Mesenchymal stem cell (in vitro differentiated cells and primary cell): ENCODE data around the gene MUC22.

ENCODE experiments used
- DNase-seq: peaks from one replicate; pipeline ENCODE4 v3.0.0-alpha.2; 2013
- H2AFZ ChIP-seq: one replicate; pipeline ENCODE4 v1.6.1; 2013; ENCODE audit warnings: low read depth, mild to moderate bottlenecking, control low read depth, inconsistent platforms, low read length, moderate library complexity
- H2AK5ac ChIP-seq: 2 replicates; pipeline ENCODE4 v1.6.1; 2013; ENCODE audit warnings: low read length, moderate library complexity, mild to moderate bottlenecking, inconsistent platforms; ENCODE audit not compliant: severe bottlenecking
- H2BK120ac ChIP-seq: one replicate; pipeline ENCODE4 v1.6.1; 2013; ENCODE audit warnings: low read depth, mild to moderate bottlenecking, inconsistent platforms, low read length, moderate library complexity
- H2BK12ac ChIP-seq, 2 experiments: one replicate each; pipeline ENCODE4 v1.6.1; 2013; ENCODE audit warnings: inconsistent platforms in 2 of 2, low read length in 2 of 2, mild to moderate bottlenecking in 2 of 2, moderate library complexity in 2 of 2, control low read depth in 1 of 2
- H2BK15ac ChIP-seq: one replicate; pipeline ENCODE4 v1.6.1; 2013; ENCODE audit warnings: mild to moderate bottlenecking, low read depth, inconsistent platforms; ENCODE audit not compliant: poor library complexity, severe bottlenecking
- H2BK5ac ChIP-seq: 2 replicates; pipeline ENCODE4 v1.6.1; 2013; ENCODE audit warnings: low read depth, mild to moderate bottlenecking, low read length, control low read depth, inconsistent platforms; ENCODE audit not compliant: poor library complexity, severe bottlenecking
- H3K14ac ChIP-seq, 2 experiments: one replicate each; pipeline ENCODE4 v1.6.1; 2013; ENCODE audit warnings: inconsistent platforms in 2 of 2, low read length in 2 of 2, control low read depth in 1 of 2, mild to moderate bottlenecking in 1 of 2, moderate library complexity in 1 of 2
- H3K18ac ChIP-seq, 2 experiments: one replicate each; pipeline ENCODE4 v1.6.1; 2013; ENCODE audit warnings: inconsistent platforms in 2 of 2, low read length in 2 of 2, control low read depth in 1 of 2, low read depth in 1 of 2, mild to moderate bottlenecking in 1 of 2
- H3K23ac ChIP-seq, 2 experiments: one replicate each; pipeline ENCODE4 v1.6.1; 2013; ENCODE audit warnings: inconsistent platforms in 2 of 2, low read length in 2 of 2, mild to moderate bottlenecking in 2 of 2, moderate library complexity in 2 of 2, control low read depth in 1 of 2
- H3K27ac ChIP-seq: 2 replicates; pipeline ENCODE4 v1.5.1; 2013; ENCODE audit warnings: mild to moderate bottlenecking, moderate library complexity, low read length, control low read depth, inconsistent platforms; ENCODE audit not compliant: poor library complexity, severe bottlenecking
- H3K27me3 ChIP-seq, 2 experiments: 2 replicates each; pipeline versions ENCODE4 v1.6.1 to v1.7.0; 2013; ENCODE audit warnings: low read length in 2 of 2, mild to moderate bottlenecking in 2 of 2, moderate library complexity in 2 of 2, control low read depth in 1 of 2, inconsistent platforms in 1 of 2; ENCODE audit not compliant: control insufficient read depth in 1 of 2, insufficient read depth in 1 of 2
- H3K36me3 ChIP-seq, 2 experiments: 2 replicates each; pipeline versions ENCODE4 v1.6.1 to v1.7.0; 2013; ENCODE audit warnings: low read length in 2 of 2, control low read depth in 1 of 2, inconsistent platforms in 1 of 2, low read depth in 1 of 2, mild to moderate bottlenecking in 1 of 2; ENCODE audit not compliant: insufficient read depth in 2 of 2, control insufficient read depth in 1 of 2
- H3K4ac ChIP-seq, 2 experiments: one replicate each; pipeline ENCODE4 v1.6.1; 2013; ENCODE audit warnings: inconsistent platforms in 2 of 2, low read length in 2 of 2, mild to moderate bottlenecking in 2 of 2, moderate library complexity in 2 of 2, control low read depth in 1 of 2, low read depth in 1 of 2
- H3K4me1 ChIP-seq: 2 replicates; pipeline ENCODE4 v1.6.1; 2013; ENCODE audit warnings: low read depth, low read length, control low read depth; ENCODE audit not compliant: control insufficient read depth, insufficient read depth
- H3K4me2 ChIP-seq: 2 replicates; pipeline ENCODE4 v1.6.1; 2013; ENCODE audit warnings: low read length, mild to moderate bottlenecking, inconsistent platforms; ENCODE audit not compliant: poor library complexity, severe bottlenecking
- H3K4me3 ChIP-seq, 2 experiments: 2 replicates each; pipeline versions ENCODE4 v1.5.1 to v1.7.0; 2013; ENCODE audit warnings: low read length in 2 of 2, mild to moderate bottlenecking in 2 of 2, control low read depth in 1 of 2, low read depth in 1 of 2; ENCODE audit not compliant: insufficient read depth in 1 of 2
- H3K79me1 ChIP-seq: replicated peaks from 2 replicates; pipeline ENCODE4 v1.6.1; 2013; ENCODE audit warnings: mild to moderate bottlenecking, control low read depth, low read length, inconsistent platforms; ENCODE audit not compliant: poor library complexity, severe bottlenecking
- H3K9ac ChIP-seq: 2 replicates; pipeline ENCODE4 v1.7.0; 2013; ENCODE audit warnings: mild to moderate bottlenecking, low read length, moderate library complexity
- H3K9me3 ChIP-seq: 2 replicates; pipeline ENCODE4 v1.7.0; 2013; ENCODE audit warnings: mild to moderate bottlenecking, low read length; ENCODE audit not compliant: control insufficient read depth
- H4K8ac ChIP-seq: one replicate; pipeline ENCODE4 v1.6.1; 2013; ENCODE audit warnings: inconsistent platforms, mild to moderate bottlenecking, low read length, moderate library complexity
- H4K91ac ChIP-seq: one replicate; pipeline ENCODE4 v1.6.1; 2013; ENCODE audit warnings: mild to moderate bottlenecking, low read length, inconsistent platforms
- WGBS: methylation state at CpG from one replicate; pipeline ENCODE4 v1.1.7; 2013; ENCODE audit warnings: mixed read lengths; 5-methylcytosine and 5-hydroxymethylcytosine counted together

The MUC22 gene

GRCh38 chr6:31074401-31074800, 64.1 kb downstream of the MUC22 start:
- Histone ChIP-seq H3K4me3 (no peak overlapping the region), H4K91ac (peak overlapping the region; percentile 52), H3K79me1 (no peaks in the 10 kb centered on the region), H2BK12ac (no peak overlapping the region), H3K18ac (no peak overlapping the region), H3K9ac (no peak overlapping the region), H3K4me2 (no peak overlapping the region), H3K27me3 (no peaks in the 10 kb centered on the region), H3K4me1 (peaks cover 8% of the 10 kb centered on the region), H4K8ac (no peak overlapping the region), H2AK5ac (no peak overlapping the region), H3K4ac (no peak overlapping the region), H2BK15ac (no peak overlapping the region), H2BK120ac (no peak overlapping the region), H2AFZ (no peak overlapping the region), H3K9me3 (no peaks in the 10 kb centered on the region), H3K36me3 (no peaks in the 10 kb centered on the region), H3K27ac (no peak overlapping the region), H3K23ac (no peak overlapping the region), H3K14ac (no peak overlapping the region), H2BK5ac (no peak overlapping the region)
- no peak for DNase-seq
- WGBS, result 88% methylated on average over 2 of the region's 4 CpGs

- Histone ChIP-seq H2BK12ac (no peak overlapping the region), H2BK120ac (no peak overlapping the region), H3K79me1 (no peaks in the 10 kb centered on the region), H3K4me2 (no peak overlapping the region), H2BK15ac (no peak overlapping the region), H2BK5ac (no peak overlapping the region), H3K23ac (no peak overlapping the region), H3K4ac (no peak overlapping the region), H3K4me1 (peaks cover 10% of the 10 kb centered on the region), H3K9me3 (no peaks in the 10 kb centered on the region), H2AK5ac (no peak overlapping the region), H3K18ac (no peak overlapping the region), H2AFZ (no peak overlapping the region), H3K14ac (no peak overlapping the region), H4K91ac (no peak overlapping the region), H3K4me3 (no peak overlapping the region), H3K9ac (peak overlapping the region; percentile 16), H4K8ac (no peak overlapping the region), H3K27ac (no peak overlapping the region), H3K27me3 (no peaks in the 10 kb centered on the region), H3K36me3 (no peaks in the 10 kb centered on the region)
- DNase-seq, result peak; percentile 41
- 71% methylated on average over 1 of the region's 1 CpG for WGBS
These were observed 65.3 kb downstream of the MUC22 start for GRCh38 chr6:31075528-31075927.

- no peak overlapping the region for H3K9ac ChIP-seq
- over 99% methylated on average over 4 of the region's 4 CpGs for WGBS
These were observed 66.3 kb downstream of the MUC22 start for GRCh38 chr6:31076611-31077010.

DNA sequence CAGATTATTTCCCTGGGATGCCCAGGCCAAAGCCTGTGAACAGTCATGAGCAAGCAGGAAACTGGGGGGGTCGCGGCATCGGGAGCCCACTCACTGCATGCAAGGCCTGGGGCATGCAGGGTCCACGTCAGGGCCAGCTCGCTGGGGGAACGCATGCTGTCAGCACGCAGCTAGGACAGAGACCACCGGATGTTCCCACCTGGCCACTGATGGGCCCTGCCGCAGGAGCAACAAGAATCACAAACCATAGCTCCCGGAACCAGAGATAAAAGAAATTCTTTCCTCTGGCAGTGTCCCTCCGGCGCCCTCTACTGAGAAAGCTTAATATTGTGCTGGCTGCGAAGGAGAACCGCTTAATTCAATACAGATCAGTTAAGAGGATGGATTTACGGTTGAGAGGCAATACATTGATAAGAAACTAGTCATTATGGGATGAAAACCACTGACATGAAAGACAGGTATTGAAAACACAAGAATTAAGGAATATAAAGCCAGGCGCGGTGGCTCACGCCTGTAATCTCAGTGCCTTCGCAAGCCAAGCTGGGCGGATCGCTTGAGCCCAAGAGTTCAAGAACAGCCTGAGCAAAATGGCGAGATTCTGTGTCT, 69.5 kb downstream of the MUC22 start:
- peak; percentile 72 for DNase-seq
- no peak overlapping the region for H3K4ac ChIP-seq
- peak overlapping the region; percentile 25 for H3K4me2 ChIP-seq
- peak overlapping the region in 1 of 2 experiments; percentile 20 for H3K14ac ChIP-seq
- no peak overlapping the region for H2BK15ac ChIP-seq
- peak overlapping the region in 1 of 2 experiments; percentile 63 for H2BK12ac ChIP-seq
- H2BK120ac ChIP-seq, result no peak overlapping the region
- peak overlapping the region; percentile 69 for H4K8ac ChIP-seq
- no peaks in the 10 kb centered on the region for H3K9me3 ChIP-seq
- peak overlapping the region in 1 of 2 experiments; percentile 5 for H3K18ac ChIP-seq
- H3K4me3 ChIP-seq, result peak overlapping the region in 1 of 2 experiments; percentile 22
- H4K91ac ChIP-seq, result no peak overlapping the region
- H2BK5ac ChIP-seq, result no peak overlapping the region
- H3K4me1 ChIP-seq, result peaks cover 3% of the 10 kb centered on the region
- 36% methylated on average over 22 of the region's 22 CpGs for WGBS
- peak overlapping the region; percentile 72 for H3K9ac ChIP-seq
- H3K23ac ChIP-seq, result no peak overlapping the region
- no peaks in the 10 kb centered on the region for H3K27me3 ChIP-seq
- H3K79me1 ChIP-seq, result no peaks in the 10 kb centered on the region
- H3K36me3 ChIP-seq, result no peaks in the 10 kb centered on the region
- no peak overlapping the region for H2AK5ac ChIP-seq
- H3K27ac ChIP-seq, result no peak overlapping the region
- no peak overlapping the region for H2AFZ ChIP-seq

More at GRCh38 chr6:31076611-31077010, 66.3 kb downstream of the MUC22 start:
- DNase-seq, result no peak
- Histone ChIP-seq H2BK5ac (no peak overlapping the region), H3K23ac (no peak overlapping the region), H4K8ac (no peak overlapping the region), H2BK15ac (no peak overlapping the region), H3K4ac (no peak overlapping the region), H3K36me3 (no peaks in the 10 kb centered on the region), H3K27me3 (no peaks in the 10 kb centered on the region), H3K27ac (no peak overlapping the region), H2BK120ac (no peak overlapping the region), H3K14ac (no peak overlapping the region), H2AFZ (no peak overlapping the region), H3K4me3 (no peak overlapping the region), H3K79me1 (no peaks in the 10 kb centered on the region), H3K4me1 (peaks cover 10% of the 10 kb centered on the region), H4K91ac (no peak overlapping the region), H3K4me2 (no peak overlapping the region), H3K18ac (no peak overlapping the region), H3K9me3 (no peaks in the 10 kb centered on the region), H2BK12ac (no peak overlapping the region), H2AK5ac (peak overlapping the region; percentile 44)
